ENCODE results near the gene XIRP1.

- TF ChIP-seq CTCF (IDR thresholded peaks at IDR 0.05; ENCODE audit: low read length) (no peak), EZH2phosphoT487 (IDR thresholded peaks at IDR 0.05; ENCODE audit: low read length) (no peak)
These were observed 43.8 kb downstream of the XIRP1 start for GRCh38 chr3:39148435-39149058.

Data from MM.1S (cell line).